Mammary epithelial cell (primary cell): ENCODE data around the gene PLD1.

ENCODE experiments used
- CTCF ChIP-seq, 2 donors: IDR thresholded peaks in 1 of 2; conservative IDR thresholded peaks in 1 of 2; 2 replicates each; pipeline ENCODE4 v1.5.1; 2011 to 2012; ENCODE audit warnings: inconsistent platforms in 2 of 2, low read length in 2 of 2, mild to moderate bottlenecking in 2 of 2, control low read depth in 1 of 2, low read depth in 1 of 2; ENCODE audit not compliant: insufficient read depth in 1 of 2; ENCODE audit errors: extremely low read depth in 1 of 2
- EZH2 ChIP-seq: IDR thresholded peaks from 2 replicates; pipeline ENCODE4 v1.6.1; 2012; ENCODE audit warnings: low read length, inconsistent platforms, borderline replicate concordance

- TF ChIP-seq CTCF (conservative IDR thresholded peaks at IDR 0.05 in 1 of 2, IDR thresholded peaks at IDR 0.05 in 1 of 2; ENCODE audit: extremely low read depth in 1 of 2, insufficient read depth in 1 of 2, low read depth in 1 of 2, low read length in 2 of 2) (no peak), EZH2 (no peak)
These were observed 41.3 kb downstream of the PLD1 start for GRCh38 chr3:171768986-171769385.
